ENCODE results near the gene CYP46A1.

The CYP46A1 gene

DNA sequence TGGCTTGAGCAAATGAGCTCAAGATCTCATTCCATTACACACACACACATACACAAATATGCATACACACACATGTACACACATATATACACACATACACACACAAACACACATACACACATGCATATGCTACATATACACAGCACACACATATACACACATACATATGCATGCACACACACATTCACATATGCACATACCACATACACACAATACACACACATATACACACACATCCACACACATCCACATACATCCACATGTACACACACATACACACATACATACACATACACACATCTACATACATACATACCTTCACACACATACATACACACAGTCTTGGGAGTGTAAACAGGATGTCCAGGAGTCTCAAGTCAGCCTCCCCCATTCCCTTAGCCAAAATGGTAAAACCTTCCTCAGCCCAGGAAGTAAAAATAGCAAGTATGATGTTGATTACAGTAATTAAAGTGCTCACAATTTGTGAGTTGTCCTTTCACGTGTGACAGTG is 26.4 kb upstream of the CYP46A1 start:
- TF ChIP-seq FOXP2 (optimal IDR thresholded peaks at IDR 0.05; ENCODE audit: borderline replicate concordance, extremely low read depth, extremely low read length, insufficient read depth): no peak
- no peak for TF ChIP-seq SIN3A (IDR thresholded peaks at IDR 0.05; ENCODE audit: borderline replicate concordance, insufficient read depth, low read length)
- no peak for TF ChIP-seq REST (IDR thresholded peaks at IDR 0.05; ENCODE audit: insufficient read depth in 1 of 2, low read depth in 2 of 2, low read length in 2 of 2)
- no peak for TF ChIP-seq POLR2AphosphoS5 (IDR thresholded peaks at IDR 0.05; ENCODE audit: low read depth, low read length)

GRCh38 chr14:99658218-99658845 is 25.8 kb upstream of the CYP46A1 start:
- TF ChIP-seq FOXP2 (optimal IDR thresholded peaks at IDR 0.05; ENCODE audit: borderline replicate concordance, extremely low read depth, extremely low read length, insufficient read depth) (no peak), POLR2AphosphoS5 (IDR thresholded peaks at IDR 0.05; ENCODE audit: low read depth, low read length) (no peak), REST (IDR thresholded peaks at IDR 0.05; ENCODE audit: insufficient read depth in 1 of 2, low read depth in 2 of 2, low read length in 2 of 2) (no peak), TAF1 (IDR thresholded peaks at IDR 0.05; ENCODE audit: borderline replicate concordance, insufficient read depth, low read length) (no peak), SIN3A (IDR thresholded peaks at IDR 0.05; ENCODE audit: borderline replicate concordance, insufficient read depth, low read length) (no peak)

DNA sequence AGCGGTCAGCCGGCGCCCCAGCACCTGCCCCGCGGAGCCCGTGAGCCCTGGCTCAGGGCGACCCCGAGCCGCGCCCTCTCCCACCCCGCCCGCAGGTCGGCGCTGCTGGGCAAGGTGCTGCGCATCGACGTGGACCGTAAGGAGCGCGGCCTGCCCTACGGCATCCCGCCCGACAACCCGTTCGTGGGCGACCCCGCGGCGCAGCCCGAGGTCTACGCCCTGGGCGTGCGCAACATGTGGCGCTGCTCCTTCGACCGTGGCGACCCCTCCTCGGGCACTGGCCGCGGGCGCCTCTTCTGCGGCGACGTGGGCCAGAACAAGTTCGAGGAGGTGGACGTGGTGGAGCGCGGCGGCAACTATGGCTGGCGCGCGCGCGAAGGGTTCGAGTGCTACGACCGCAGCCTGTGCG is 24.8 kb upstream of the CYP46A1 start:
- no peak for TF ChIP-seq REST (IDR thresholded peaks at IDR 0.05; ENCODE audit: insufficient read depth in 1 of 2, low read depth in 2 of 2, low read length in 2 of 2)
- no peak for TF ChIP-seq POLR2AphosphoS5 (IDR thresholded peaks at IDR 0.05; ENCODE audit: low read depth, low read length)
- TF ChIP-seq TAF1 (IDR thresholded peaks at IDR 0.05; ENCODE audit: borderline replicate concordance, insufficient read depth, low read length): no peak
- no peak for TF ChIP-seq FOXP2 (optimal IDR thresholded peaks at IDR 0.05; ENCODE audit: borderline replicate concordance, extremely low read depth, extremely low read length, insufficient read depth)
- TF ChIP-seq SIN3A (IDR thresholded peaks at IDR 0.05; ENCODE audit: borderline replicate concordance, insufficient read depth, low read length): no peak

GRCh38 chr14:99660006-99660566 is 24.0 kb upstream of the CYP46A1 start:
- no peak for TF ChIP-seq SIN3A (IDR thresholded peaks at IDR 0.05; ENCODE audit: borderline replicate concordance, insufficient read depth, low read length)
- TF ChIP-seq REST (IDR thresholded peaks at IDR 0.05; ENCODE audit: insufficient read depth in 1 of 2, low read depth in 2 of 2, low read length in 2 of 2): no peak
- TF ChIP-seq TAF1 (IDR thresholded peaks at IDR 0.05; ENCODE audit: borderline replicate concordance, insufficient read depth, low read length): no peak
- TF ChIP-seq POLR2AphosphoS5 (IDR thresholded peaks at IDR 0.05; ENCODE audit: low read depth, low read length): no peak
- no peak for TF ChIP-seq FOXP2 (optimal IDR thresholded peaks at IDR 0.05; ENCODE audit: borderline replicate concordance, extremely low read depth, extremely low read length, insufficient read depth)
